Heart left ventricle (tissue), 16 donors: ENCODE data around the gene CANT1. TPM values are rescaled to one million over a fixed set of nuclear protein-coding genes. Genes with fewer than 3 reads are reported as not detected.

Source experiments
- ATAC-seq, 4 donors: fragments of 200-7000 bp; cut with Tn5 transposase; one replicate each; pipeline ENCODE4 v1.9.1; 2020 to 2022; ENCODE audit warnings: moderate library complexity in 4 of 4, mild to moderate bottlenecking in 3 of 4, moderate number of reproducible peaks in 1 of 4
- DNase-seq, 5 donors: peaks; one replicate each; pipeline ENCODE4 v3.0.0-alpha.2; 2020
- H3K27ac ChIP-seq, 12 donors: fragments of 200-600 bp; sonication (generic) in 4 of 12; one replicate each; pipeline versions ENCODE4 v1.5.0 to v1.8.0; 2016 to 2022; ENCODE audit warnings: mild to moderate bottlenecking in 2 of 12
- H3K27me3 ChIP-seq, 9 donors: fragments of 200-600 bp; sonication (generic) in 2 of 9; one replicate each; pipeline versions ENCODE4 v1.5.1 to v1.8.0; 2016 to 2022; ENCODE audit warnings: mild to moderate bottlenecking in 3 of 9
- H3K36me3 ChIP-seq, 9 donors: fragments of 200-600 bp; sonication (generic) in 2 of 9; one replicate each; pipeline versions ENCODE4 v1.5.0 to v1.8.0; 2018 to 2022; ENCODE audit warnings: mild to moderate bottlenecking in 2 of 9
- H3K4me1 ChIP-seq, 12 donors: fragments of 200-600 bp; sonication (generic) in 4 of 12; one replicate each; pipeline versions ENCODE4 v1.5.0 to v1.8.0; 2016 to 2022; ENCODE audit warnings: mild to moderate bottlenecking in 3 of 12
- H3K4me3 ChIP-seq, 12 donors: fragments of 200-600 bp; sonication (generic) in 4 of 12; one replicate each; pipeline versions ENCODE4 v1.5.0 to v1.8.0; 2017 to 2022; ENCODE audit warnings: mild to moderate bottlenecking in 9 of 12, moderate library complexity in 4 of 12
- H3K9me3 ChIP-seq, 12 donors: fragments of 200-600 bp; sonication (generic) in 4 of 12; one replicate each; pipeline versions ENCODE4 v1.5.0 to v1.8.0; 2016 to 2022; ENCODE audit warnings: mild to moderate bottlenecking in 1 of 12
- CTCF ChIP-seq, 12 donors: fragments of 200-600 bp; sonication (generic) in 4 of 12; IDR thresholded peaks; one replicate each; pipeline versions ENCODE4 v1.5.0 to v1.8.0; 2018 to 2022; ENCODE audit warnings: antibody characterized with exemption in 12 of 12, mild to moderate bottlenecking in 5 of 12
- POLR2A ChIP-seq, 2 donors: fragments of 450-650 bp; IDR thresholded peaks; one replicate each; pipeline ENCODE4 v1.6.1; 2017; ENCODE audit warnings: antibody characterized with exemption in 2 of 2, mild to moderate bottlenecking in 2 of 2, moderate library complexity in 2 of 2
- WGBS, 4 donors: extraction: QIAGEN DNeasy Blood & Tissue Kit in 2 of 4; methylation state at CpG; one replicate each; pipeline versions ENCODE4 v1.1.5 to v1.1.7; 2013 to 2018; 5-methylcytosine and 5-hydroxymethylcytosine counted together
- intact Hi-C, 10 donors: fragments of 100-400 bp; cut with DNase I; formaldehyde crosslinking; loops; one replicate each; pipeline versions ENCODE4 v1.11.1 to v1.14.2; 2022
- polyA plus RNA-seq, 2 donors: library from polyadenylated mRNA; stranded (reverse); fragments of 200-250 nt; gene quantifications; one replicate each; pipeline ENCODE4 v1.2.3, GENCODE V29; 2013
- total RNA-seq, 9 donors: library from RNA; depleted of rRNA in 2 of 9; stranded (reverse); fragments of >200 nt in 2 of 9; fragmentation: NEBNext Ultra II Directional in 3 of 9; extraction: Animal tissue kit (Norgen Biotek cat#: 25700) in 3 of 9; gene quantifications; one replicate each; pipeline versions ENCODE4 v1.1.0 to v1.2.4, GENCODE V29; 2016 to 2023
- donor health status: ischemic (EF 13 %, LVEDD 7.1; RV severe dilation, severe dysfunction).
- donor health status: healthy with polysubstance abuse.
- donor health status: DM: no; HTN: yes; CAD: no.
- donor health status: DM: no; HTN: no; CAD: no.
- donor health status: ischemic (EF 25% LVEDD 6.9; RV normal size, moderate dysfunction).
- donor health status: ischemic (EF 25% LVEDD 5.7; RV mildly dilated, moderate dysfunction).
- donor health status: healthy.
- donor health status: DM: yes; HTN: yes; CAD: no.
- donor health status: ischemic (EF 35%, LVEDD 5.7; RV mildly dilated, moderate dysfunction).
- donor health status: nonischemic (EF 11% LVEDD 7.7; RV severe dilation, severe dysfunction).
- donor health status: DM: yes; HTN: yes; CAD: no.
- donor health status: PGD.
- donor health status: ischemic (EF 29% LVEDD 5.4; RV normal size, mild dysfunction).
- donor health status: nonischemic (EF 23%, LVEDD 6.1; RV moderate dilation, normal function).

The CANT1 gene
- total and polyA plus RNA-seq, 11 donors: 5.1 to 46.2 (median 24.1) TPM

GRCh38 chr17:79012563-79013134, 3.1 kb upstream of the CANT1 start:
- no peak for DNase-seq
- TF ChIP-seq POLR2A (IDR thresholded peaks at IDR 0.05) (no peak), CTCF (IDR thresholded peaks at IDR 0.05) (no peak)
- Histone ChIP-seq H3K4me1 (peaks cover 5 to 24% (median 19%) of the 10 kb centered on the region in 12 donors), H3K4me3 (no peak overlapping the region), H3K9me3 (no peaks in the 10 kb centered on the region), H3K27ac (no peak overlapping the region), H3K36me3 (peaks cover 0 to 2% (median 0%) of the 10 kb centered on the region in 9 donors), H3K27me3 (no peaks in the 10 kb centered on the region)
- no peak for ATAC-seq
- WGBS, 4 donors: 72 to 76% (median 74%) methylated on average over 6 of the region's 6 CpGs
- intact Hi-C loops: loop anchor here in 4 of 10 donors (10.0 kb wide), 2 partner anchors 72 to 382 kb away; no protein-coding TSS in a partner anchor

GRCh38 chr17:79011451-79012147, 2.0 kb upstream of the CANT1 start:
- ATAC-seq (no peak), DNase-seq (no peak)
- intact Hi-C loops: loop anchor here in 4 of 10 donors (10.0 kb wide), 2 partner anchors 73 to 383 kb away; no protein-coding TSS in a partner anchor
- peaks cover 0 to 5% (median 0%) of the 10 kb centered on the region in 9 donors for H3K36me3 ChIP-seq
- WGBS, 4 donors: 69 to 80% (median 77%) methylated on average over 5 of the region's 5 CpGs
- peaks cover 7 to 33% (median 22%) of the 10 kb centered on the region in 12 donors for H3K4me1 ChIP-seq
- TF ChIP-seq POLR2A (IDR thresholded peaks at IDR 0.05): no peak
- no peak for TF ChIP-seq CTCF (IDR thresholded peaks at IDR 0.05)
- no peak overlapping the region for H3K4me3 ChIP-seq
- no peaks in the 10 kb centered on the region for H3K9me3 ChIP-seq
- no peaks in the 10 kb centered on the region for H3K27me3 ChIP-seq
- H3K27ac ChIP-seq: no peak overlapping the region

GRCh38 chr17:79010304-79010646, 711 bp upstream of the CANT1 start:
- no peak for ATAC-seq
- H3K27ac ChIP-seq: peak overlapping the region; percentile 68 to 94 (median 88)
- H3K4me1 ChIP-seq: peaks cover 7 to 46% (median 32%) of the 10 kb centered on the region in 12 donors
- intact Hi-C loops: loop anchor here in 4 of 10 donors (10.0 kb wide), 2 partner anchors 75 to 385 kb away; no protein-coding TSS in a partner anchor
- H3K27me3 ChIP-seq: no peaks in the 10 kb centered on the region
- peak in 2 of 5 donors; percentile 34 to 51 for DNase-seq
- no peaks in the 10 kb centered on the region for H3K9me3 ChIP-seq
- H3K4me3 ChIP-seq: peak overlapping the region in 11 of 12 donors; percentile 57 to 100 (median 86)
- peaks cover 0 to 5% (median 0%) of the 10 kb centered on the region in 9 donors for H3K36me3 ChIP-seq
- WGBS, 4 donors: 62 to 70% (median 66%) methylated on average over 7 of the region's 7 CpGs
- TF ChIP-seq CTCF (IDR thresholded peaks at IDR 0.05) (no peak), POLR2A (IDR thresholded peaks at IDR 0.05) (no peak)

- H3K27me3 ChIP-seq: no peaks in the 10 kb centered on the region
- DNase-seq (peak in 1 of 5 donors; percentile 17), ATAC-seq (peak; percentile 2 to 10 (median 6))
- intact Hi-C loops: no loop called here
- peaks cover 0 to 5% (median 0%) of the 10 kb centered on the region in 9 donors for H3K36me3 ChIP-seq
- 32 to 41% (median 39%) methylated on average over 6 to 7 of the region's 7 CpGs for WGBS, 4 donors
- H3K9me3 ChIP-seq: no peaks in the 10 kb centered on the region
- peak overlapping the region; percentile 57 to 100 (median 83) for H3K4me3 ChIP-seq
- no peak for TF ChIP-seq POLR2A (IDR thresholded peaks at IDR 0.05)
- peaks cover 7 to 48% (median 33%) of the 10 kb centered on the region in 12 donors for H3K4me1 ChIP-seq
- peak overlapping the region; percentile 68 to 94 (median 88) for H3K27ac ChIP-seq
Measured at GRCh38 chr17:79008666-79009387, 737 bp downstream of the CANT1 start.
